Left renal cortex interstitium (tissue), 4 donors: ENCODE measurements around the gene SORBS2. TPM values are rescaled to one million over a fixed set of nuclear protein-coding genes. Genes with fewer than 3 reads are reported as not detected.
"Not testable (repeated sequence)": the region's sequence is repeated elsewhere in the genome, so short reads cannot be mapped to it uniquely, and the experiment has no call there.

Experiments used
- DNase-seq, 4 donors: peaks; one replicate each; pipeline ENCODE4 v3.0.0-alpha.2; 2013; ENCODE audit warnings: low read depth in 4 of 4, low spot score in 2 of 4, missing footprints in 1 of 4
- polyA plus RNA-seq, 4 donors: library from polyadenylated mRNA; unstranded; fragments of 120-200 nt; gene quantifications; one replicate each; pipeline ENCODE4 v1.2.1, GENCODE V29; 2013; ENCODE audit not compliant: insufficient read length in 4 of 4

SORBS2 gene, protein sequence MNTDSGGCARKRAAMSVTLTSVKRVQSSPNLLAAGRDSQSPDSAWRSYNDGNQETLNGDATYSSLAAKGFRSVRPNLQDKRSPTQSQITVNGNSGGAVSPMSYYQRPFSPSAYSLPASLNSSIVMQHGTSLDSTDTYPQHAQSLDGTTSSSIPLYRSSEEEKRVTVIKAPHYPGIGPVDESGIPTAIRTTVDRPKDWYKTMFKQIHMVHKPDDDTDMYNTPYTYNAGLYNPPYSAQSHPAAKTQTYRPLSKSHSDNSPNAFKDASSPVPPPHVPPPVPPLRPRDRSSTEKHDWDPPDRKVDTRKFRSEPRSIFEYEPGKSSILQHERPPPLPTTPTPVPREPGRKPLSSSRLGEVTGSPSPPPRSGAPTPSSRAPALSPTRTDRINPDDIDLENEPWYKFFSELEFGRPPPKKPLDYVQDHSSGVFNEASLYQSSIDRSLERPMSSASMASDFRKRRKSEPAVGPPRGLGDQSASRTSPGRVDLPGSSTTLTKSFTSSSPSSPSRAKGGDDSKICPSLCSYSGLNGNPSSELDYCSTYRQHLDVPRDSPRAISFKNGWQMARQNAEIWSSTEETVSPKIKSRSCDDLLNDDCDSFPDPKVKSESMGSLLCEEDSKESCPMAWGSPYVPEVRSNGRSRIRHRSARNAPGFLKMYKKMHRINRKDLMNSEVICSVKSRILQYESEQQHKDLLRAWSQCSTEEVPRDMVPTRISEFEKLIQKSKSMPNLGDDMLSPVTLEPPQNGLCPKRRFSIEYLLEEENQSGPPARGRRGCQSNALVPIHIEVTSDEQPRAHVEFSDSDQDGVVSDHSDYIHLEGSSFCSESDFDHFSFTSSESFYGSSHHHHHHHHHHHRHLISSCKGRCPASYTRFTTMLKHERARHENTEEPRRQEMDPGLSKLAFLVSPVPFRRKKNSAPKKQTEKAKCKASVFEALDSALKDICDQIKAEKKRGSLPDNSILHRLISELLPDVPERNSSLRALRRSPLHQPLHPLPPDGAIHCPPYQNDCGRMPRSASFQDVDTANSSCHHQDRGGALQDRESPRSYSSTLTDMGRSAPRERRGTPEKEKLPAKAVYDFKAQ (N-terminal part only)
- 10 to 100 TPM; 65.3 to 78.9 (median 69.1) TPM for polyA plus RNA-seq

DNA sequence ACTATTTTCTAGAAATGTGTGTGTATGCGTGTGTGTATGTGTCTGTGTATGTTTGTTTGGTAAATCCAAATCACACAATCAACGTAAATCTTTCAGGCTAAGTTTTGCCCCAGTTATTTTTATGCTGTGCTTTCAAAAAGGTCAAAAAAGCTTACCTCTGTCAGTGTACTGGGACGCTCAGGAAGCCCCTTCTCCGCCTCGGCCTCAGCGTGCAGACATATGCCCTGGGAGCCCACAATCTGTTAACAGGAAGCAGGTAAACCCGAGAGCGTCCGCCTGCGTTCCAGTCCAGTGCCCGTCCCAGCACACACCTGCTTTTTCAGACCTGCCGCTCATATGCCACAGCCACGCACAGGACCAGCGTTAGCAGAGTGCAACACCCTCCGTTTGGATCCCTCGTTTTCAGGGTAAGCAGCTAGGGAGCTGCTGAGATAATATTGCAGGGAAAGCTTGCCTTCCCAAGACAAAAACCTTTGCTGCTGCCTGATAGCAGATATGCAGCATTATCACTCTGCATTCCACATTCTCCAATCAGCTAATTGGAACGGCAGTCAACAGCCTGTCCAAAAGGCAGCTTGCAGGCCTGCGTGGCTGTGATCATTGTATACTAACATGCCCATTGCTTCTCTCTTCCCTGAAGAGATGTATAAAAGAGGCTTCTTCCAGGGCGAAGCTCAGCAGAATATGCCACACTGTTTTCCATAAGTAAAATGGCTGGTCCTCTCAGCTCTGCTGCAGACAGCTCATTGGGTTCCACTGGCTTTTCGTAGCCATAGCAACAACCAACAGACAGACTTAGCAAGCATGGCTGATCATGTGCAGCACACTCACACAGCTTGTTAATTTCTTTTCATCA, at the start of gene SORBS2:
Gene SORBS2, minus strand, starts transcription at position 686 of the 856 bp plus-strand sequence. CDS start 121,623 bp downstream, outside the sequence.
- peak in 3 of 4 donors; percentile 61 to 71 (median 62) for DNase-seq

DNA sequence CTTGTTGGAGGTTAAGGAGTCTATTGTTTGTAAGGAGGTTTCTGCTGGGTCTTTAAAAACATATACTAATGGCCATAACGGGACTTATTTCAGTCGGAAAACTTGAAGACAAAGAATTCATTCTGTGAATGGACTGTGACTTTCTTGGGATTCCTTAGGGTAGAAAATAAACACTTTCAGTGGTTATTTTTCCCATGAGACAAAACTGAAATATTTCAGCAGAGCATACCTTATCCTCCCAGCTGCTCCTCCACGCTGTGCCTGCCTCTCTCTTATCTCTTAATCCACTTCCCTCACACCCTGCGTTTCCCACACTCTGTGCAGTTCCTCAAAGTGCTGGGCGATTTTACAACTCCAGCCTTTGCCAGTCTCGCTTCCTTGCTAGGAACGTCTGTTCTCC, 47.1 kb upstream of the SORBS2 start:
- DNase-seq: no peak

DNA sequence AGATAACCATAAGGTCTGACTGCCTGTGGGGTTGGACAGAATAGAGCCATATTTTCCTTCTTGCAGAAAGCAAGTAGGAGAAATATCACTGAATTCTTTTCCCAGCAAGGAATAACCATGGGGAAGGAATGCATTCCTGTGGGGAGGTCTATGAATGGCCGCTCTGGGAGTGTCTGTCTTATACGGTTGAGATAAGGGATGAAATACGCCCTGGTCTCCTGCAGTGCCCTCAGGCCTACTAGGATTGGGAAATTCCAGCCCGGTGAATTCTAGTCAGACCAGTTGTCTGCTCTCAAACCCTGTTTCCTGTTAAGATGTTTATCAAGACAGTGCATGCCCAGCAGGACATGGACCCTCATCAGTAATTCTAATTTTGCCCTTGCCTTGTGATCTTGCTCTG, 45.6 kb upstream of the SORBS2 start:
- DNase-seq: not testable (repeated sequence)

DNA sequence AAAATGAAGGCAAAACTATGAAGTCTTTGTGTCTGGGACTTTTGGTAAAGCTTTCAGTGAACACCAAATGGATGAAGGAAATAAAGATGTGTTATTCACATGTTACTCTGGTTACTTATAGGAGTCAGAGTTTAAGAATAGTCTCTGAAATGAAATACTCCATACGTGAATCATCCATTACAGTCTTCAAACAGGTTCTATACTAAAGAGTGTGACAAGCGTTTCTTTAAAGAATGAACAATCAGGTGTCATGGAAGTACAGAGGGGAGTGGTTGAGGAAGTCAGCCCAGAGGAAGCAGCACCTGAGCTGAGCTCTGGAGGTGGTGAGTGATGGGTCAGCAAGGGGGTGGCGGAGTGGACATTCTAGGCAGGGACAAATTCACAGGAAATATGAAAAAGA, 41.8 kb upstream of the SORBS2 start:
- DNase-seq: no peak

DNA sequence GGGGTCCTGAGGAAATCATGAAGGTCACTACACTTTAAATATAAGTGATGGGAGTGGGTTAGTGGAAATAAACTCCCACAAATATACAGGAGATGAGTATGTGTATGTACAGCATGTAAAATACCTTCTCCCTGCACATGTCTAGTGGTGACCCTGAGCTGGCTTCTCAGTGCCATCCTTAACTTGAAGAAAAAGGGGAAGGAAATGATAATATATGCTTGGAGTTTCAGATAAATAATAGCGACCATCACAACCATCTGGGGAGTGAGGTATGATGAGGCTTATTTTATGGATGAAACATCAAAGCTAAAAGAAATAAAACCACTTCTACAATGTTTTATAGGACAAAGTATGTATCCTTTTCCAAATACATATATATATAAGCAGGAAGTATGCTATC, 41.0 kb upstream of the SORBS2 start:
- DNase-seq: no peak

DNA sequence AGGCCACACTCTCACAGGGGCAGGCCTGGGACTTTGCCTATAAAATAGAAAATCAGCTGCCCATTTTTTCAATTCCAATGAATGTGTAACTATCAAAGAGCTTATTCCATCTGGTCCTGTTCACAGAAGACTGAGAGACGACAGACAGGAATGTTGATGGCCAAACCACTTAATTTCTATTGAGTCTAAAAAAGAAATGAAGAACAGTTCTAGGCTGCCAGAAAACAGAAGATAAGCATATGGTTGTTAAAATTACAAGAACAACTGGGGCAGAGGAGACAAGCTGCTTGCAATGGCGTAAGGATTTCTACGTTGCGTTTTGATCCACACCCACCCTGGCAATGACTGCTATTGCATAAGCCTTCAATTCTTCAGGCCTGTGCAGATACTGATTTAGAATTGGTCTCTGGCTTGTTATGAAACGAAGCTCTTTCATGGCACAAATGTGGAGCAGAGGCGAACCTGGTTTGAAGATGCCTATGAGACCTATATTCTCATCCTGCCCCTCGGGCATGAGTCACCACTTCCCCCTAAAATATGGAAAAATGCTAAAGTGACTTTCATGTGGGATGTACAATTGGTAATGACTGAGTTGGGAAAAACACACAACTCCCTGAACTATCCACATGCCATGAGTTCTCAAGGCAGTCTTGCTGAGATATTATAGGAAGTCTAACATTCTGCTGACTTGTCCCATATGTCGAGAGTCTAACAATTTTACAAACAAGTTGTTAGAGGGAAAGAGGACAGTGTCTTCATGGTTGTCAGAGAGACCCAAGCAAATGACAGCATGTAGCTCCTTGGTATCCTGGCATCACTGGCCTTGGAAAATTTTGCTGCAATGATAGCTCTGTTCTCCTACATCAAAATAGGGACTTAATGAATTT, 37.9 kb upstream of the SORBS2 start:
- no peak for DNase-seq

DNA sequence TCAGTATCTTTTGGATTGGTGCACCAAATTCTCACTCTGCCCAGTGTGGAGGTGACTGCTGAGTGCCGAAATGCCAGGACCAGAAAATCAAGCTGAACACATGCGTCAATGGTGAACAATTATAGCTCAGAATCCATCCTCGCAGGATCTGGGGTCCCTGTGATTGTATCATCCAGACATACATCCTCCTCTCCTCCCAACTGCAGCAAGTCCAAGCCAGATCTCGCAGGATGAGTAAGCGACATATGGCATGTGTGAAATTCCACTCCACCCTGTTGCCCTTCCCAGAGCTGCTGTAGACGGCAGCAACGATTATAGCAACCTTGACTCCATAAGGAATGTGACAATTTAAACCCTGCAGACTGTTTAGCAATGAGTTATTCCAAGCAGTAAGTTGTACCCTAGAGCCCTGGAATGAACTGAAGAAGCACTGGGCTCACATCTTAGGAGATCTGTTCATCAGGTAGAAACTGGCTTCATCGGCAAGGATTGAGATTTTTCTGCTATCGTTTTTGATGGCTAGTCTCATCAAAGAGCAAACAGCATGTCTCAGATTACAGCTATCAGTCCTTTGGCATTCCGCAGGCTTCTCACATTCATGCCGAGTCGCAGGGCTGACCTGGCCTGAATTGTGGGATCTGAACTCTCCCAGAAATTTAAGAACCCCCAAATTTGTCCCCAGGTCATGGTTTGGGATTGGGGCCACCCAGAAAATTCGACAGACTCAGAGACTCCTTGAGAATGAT, 35.5 kb upstream of the SORBS2 start:
- no peak for DNase-seq

DNA sequence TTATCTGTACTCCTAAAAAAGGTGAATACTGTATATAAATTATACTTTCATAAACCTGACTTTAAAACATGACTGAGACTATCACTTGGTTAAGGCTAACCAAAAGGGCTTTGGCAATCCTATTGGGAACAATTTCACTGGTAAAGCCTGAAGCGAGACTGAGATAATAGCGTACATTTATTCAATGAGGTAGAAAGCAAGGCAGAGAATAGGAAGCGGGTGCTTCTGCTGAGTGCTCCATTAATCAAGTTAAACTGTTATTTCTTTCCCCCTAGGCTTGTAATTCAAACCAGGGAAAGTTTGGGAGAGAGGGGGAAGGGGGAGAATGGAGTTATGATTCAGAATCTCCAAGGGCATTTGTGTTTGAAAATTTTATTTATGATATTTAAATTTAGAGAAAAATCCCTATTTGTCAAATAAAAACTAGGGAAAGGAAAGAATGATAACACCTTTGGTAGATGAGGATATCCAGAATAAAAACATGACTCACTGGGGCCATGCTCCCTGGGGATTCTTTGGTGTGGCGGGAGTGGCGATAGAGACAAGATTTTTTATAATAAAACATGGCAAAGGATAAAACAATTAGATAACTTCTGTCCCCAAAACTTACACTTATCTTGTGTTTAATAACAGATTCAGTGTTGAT, 34.6 kb upstream of the SORBS2 start:
- no peak for DNase-seq

DNA sequence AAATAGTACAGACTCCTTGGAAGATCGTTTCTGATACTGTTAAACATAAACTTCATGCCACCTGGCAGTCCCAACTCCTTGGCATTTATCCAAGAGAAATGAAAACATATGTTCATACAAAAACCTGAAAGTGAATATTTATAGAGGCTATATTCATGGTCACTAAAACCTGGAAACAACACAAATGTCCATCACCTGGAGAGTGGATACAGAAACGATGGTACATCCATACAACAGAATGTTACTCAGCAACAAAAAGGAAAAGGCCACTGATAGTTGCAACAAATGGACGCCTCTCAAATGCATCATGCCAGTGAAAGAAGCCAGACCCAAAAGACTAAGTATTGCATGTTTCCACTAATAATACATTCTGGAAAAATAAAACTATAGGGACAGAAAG, 34.0 kb upstream of the SORBS2 start:
- DNase-seq: no peak

DNA sequence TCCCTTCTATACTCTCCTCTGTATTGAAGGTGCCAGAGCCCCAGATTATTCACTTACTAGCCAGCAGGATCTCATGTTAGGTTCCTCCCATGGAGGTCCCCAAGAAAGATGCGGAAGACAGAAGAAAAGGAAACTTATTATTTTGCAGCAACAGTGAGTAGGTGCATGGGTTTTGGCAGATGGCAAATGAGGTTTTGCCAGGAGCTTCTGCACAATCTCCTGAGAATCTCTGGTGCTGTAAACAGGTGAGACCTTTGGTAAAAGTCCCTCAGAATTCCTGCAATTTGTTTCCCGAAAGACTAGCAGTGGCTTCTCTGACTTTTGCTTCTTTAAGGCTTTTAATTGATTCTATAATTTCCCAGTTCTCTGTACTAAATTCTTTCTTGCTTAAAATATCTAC, 29.5 kb upstream of the SORBS2 start:
- DNase-seq: no peak

DNA sequence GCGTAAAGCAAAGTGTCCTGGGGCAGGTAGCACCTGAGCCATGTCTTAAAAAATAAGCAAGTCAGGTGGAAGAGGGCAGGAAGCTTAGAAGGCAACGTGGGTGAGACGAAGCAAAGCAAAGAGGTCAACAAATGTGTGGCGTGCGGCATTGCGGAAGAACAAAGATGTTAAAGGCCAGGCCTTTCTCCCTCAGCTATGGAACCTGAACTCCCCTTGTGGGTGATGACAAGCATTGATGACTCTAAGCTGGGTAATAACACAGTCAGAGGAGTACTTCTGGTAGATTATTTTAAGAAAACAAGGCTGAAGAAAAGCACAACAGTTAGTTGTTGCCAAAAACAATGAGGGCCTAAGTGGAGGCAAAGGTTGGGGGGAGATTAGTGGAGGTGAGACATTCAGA, 29.0 kb upstream of the SORBS2 start:
- DNase-seq: no peak

DNA sequence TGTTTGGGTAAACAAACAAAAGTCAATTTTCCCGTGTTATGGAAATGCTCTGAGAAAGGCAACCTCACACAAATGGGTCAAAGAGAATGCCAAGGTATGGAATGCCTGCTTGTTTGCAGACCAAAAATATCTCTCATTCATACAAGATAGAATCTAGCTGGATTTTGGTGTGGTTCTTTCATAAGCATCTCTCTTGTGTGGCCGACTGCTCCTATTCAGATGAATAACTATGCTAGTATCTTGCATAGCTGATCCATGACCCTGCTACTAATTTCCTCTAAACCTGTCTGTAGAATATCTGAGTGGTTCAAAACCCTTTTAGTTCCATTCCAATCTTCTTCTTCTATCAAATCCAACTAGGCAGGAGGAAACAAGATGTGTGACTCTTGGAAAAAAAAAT, 28.2 kb upstream of the SORBS2 start:
- DNase-seq: no peak

DNA sequence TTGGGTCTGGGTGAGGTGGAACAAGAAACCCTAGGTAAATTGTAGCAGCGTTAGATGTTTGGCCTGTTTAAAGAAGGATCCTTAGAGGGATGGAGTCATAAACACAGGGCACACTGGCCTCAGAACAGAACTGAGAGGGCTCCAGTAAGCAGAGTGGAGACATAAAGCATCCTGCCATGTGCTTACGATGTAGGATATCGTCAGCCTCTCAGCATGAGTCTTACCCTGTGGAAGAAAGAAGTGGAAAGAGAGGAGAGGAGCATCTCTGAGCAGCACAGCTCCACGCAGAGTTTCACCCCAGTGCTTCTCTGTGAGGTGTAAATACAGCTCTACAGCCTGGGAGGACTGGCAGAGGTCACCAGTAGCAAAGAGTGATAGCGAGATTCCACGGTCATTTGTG, 27.8 kb upstream of the SORBS2 start:
- no peak for DNase-seq

DNA sequence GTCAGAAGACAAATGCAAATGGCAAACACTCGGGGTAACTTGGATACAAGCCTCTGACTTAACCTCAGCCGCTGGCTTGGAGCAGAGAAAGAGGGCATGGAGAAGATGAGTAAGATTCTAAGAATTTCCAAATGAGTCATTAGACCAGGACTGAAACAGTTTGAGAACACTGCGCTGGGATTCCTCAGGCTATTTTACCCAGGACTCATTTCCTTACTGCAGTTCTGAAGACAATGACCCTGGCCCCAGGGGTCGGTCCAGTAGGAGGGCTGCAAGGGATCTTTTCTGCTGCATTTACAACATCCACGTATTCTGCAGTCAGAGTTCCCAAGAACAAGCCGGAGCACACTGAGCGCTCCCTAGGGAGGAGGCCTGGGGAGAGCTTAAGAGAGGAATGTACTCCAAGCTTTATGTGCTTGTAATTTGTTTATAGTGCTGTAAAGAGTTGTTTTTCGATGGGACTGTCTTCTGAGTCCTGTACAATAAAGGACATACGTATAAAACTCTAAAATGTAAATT, 27.3 kb upstream of the SORBS2 start:
- peak in 1 of 4 donors; percentile 34 for DNase-seq

DNA sequence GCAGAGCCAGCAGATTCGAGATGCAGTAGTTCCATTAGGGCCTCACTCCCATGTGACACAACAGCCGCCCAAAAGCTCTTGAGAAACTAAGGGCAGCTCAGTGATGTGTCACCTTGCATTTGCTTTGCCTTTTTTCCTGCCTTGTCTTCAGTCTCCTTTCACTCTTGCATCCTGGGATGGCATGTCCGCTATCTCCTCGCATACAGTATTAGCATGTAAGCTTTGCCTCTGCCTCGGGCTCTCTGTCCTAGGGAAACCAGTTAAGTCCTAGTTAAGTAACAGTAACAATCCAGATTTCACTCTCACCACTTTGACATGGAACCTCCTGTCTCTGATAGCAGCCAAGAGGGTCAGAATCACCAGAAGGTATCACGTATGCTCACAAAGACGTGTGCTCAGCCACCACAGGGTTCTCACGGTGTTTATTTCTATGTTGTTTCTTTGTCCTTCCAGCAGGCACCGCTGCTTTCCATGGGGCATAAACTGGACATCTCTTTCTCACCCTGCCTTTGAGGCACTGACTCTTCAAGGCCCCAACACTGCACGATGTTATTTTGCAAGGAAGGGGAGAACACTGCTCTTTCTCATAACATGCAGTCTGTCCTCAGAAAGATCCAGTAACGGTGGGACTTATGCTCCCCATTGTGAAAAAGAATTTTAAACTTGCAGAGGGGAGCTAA, 26.7 kb upstream of the SORBS2 start:
- no peak for DNase-seq

DNA sequence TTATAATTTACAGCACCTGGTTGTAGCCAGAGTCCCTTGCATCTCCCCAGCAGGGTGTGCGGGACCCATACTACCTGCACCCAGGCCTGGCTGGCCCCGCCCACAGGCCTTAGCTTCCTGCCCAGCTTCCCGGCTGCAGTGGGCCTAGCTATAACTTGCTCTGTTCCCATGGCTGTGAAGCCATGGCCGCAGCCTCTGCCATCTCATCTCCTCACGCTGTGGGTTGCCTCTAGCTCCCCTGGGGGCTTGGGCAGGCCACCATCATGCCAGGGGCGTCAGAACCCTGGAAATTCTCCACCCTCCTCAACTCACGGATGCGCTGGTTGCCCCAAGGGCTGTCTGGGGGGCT, 26.1 kb upstream of the SORBS2 start:
- no peak for DNase-seq

DNA sequence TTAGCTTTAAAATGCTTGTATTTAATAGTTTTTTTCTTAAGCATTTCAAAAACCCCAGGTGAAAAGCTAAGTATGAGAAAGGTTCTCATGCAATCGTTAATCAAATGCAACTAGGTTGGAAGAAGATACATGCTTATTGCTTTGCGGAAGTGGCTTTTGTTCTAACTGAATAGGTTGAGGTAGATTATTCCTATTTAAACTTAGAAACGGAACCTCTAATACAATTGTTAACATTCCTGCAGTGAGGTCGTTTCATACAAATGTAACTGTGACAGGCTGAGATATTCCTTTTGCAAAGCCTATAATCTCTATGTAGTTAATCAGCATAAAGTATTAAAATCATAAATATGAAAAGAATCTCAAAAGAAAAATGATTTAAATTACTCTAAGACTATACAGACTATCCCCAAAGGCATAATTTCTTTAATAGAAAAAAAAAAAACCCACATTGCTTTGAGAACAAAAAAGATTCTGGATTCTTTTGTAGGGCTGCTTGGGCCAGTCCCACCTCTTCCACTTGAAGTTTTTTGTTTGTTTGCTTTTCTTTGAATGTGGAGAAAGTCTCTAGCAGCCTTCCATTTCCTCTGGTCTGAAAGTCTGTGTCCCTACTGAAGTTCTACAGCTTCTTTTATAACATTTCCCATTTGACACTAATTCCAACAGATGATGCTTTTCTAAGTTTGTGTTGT, 25.6 kb upstream of the SORBS2 start:
- no peak for DNase-seq
